Activated T-helper 2 cell treated with anti-CD3 and anti-CD28 coated beads, Interferon-gamma antibody, Interleukin-2, Interleukin-4, amounts not matched to agents 10 μg/mL and 5 μg/mL and 100 μg/mL, durations not matched to agents 14 hours and 24 hours and 36 hours (primary cell): ENCODE measurements around the gene DNAJC8. TPM values are rescaled to one million over a fixed set of nuclear protein-coding genes. Genes with fewer than 3 reads are reported as not detected.
A peak's percentile ranks its signal among the peaks of the same experiment; 100 is the strongest.

Experiments used
- DNase-seq: peaks from one replicate; pipeline ENCODE4 v3.0.0; 2021; ENCODE audit warnings: low spot score
- H3K27ac Mint-ChIP-seq: one replicate; pipeline ENCODE4 v1.8.0; 2021; ENCODE audit warnings: mixed read lengths
- H3K27me3 Mint-ChIP-seq: one replicate; pipeline ENCODE4 v1.8.0; 2021; ENCODE audit warnings: low read depth, mixed read lengths
- H3K36me3 Mint-ChIP-seq: one replicate; pipeline ENCODE4 v1.8.0; 2021; ENCODE audit warnings: low read depth, mixed read lengths
- H3K4me1 Mint-ChIP-seq: one replicate; pipeline ENCODE4 v1.8.0; 2021; ENCODE audit warnings: low read depth, mixed read lengths
- H3K4me3 Mint-ChIP-seq: one replicate; pipeline ENCODE4 v1.8.0; 2021; ENCODE audit warnings: low read depth, mild to moderate bottlenecking, moderate library complexity, mixed read lengths
- H3K9me3 Mint-ChIP-seq: one replicate; pipeline ENCODE4 v1.8.0; 2021; ENCODE audit warnings: mixed read lengths
- intact Hi-C: fragments of 100-400 bp; cut with micrococcal nuclease; formaldehyde crosslinking; loops from one replicate; pipeline ENCODE4 v1.15.1; 2023
- total RNA-seq: library from RNA; stranded (reverse); gene quantifications from 2 replicates; pipeline ENCODE4 v1.2.3, GENCODE V29; 2022

DNAJC8 gene, protein sequence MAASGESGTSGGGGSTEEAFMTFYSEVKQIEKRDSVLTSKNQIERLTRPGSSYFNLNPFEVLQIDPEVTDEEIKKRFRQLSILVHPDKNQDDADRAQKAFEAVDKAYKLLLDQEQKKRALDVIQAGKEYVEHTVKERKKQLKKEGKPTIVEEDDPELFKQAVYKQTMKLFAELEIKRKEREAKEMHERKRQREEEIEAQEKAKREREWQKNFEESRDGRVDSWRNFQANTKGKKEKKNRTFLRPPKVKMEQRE
- 96.2 and 98.9 TPM in 2 replicates for total RNA-seq

GRCh38 chr1:28232558-28233263 lies at the start of gene DNAJC8:
Gene DNAJC8, minus strand, starts transcription at chr1:28233029. Its CDS starts 31 bp downstream, at chr1:28232998.
- H3K27me3 Mint-ChIP-seq: no peaks in the 10 kb centered on the region
- DNase-seq: peak; percentile 91
- intact Hi-C loops: no loop called here
- peak within 1 kb of the TSS; percentile 94 for H3K27ac Mint-ChIP-seq
- H3K4me1 Mint-ChIP-seq: peaks cover 13% of the 10 kb centered on the region
- H3K4me3 Mint-ChIP-seq: peak within 1 kb of the TSS; percentile 96
- H3K36me3 Mint-ChIP-seq: peaks cover 21% of the 10 kb centered on the region
- H3K9me3 Mint-ChIP-seq: no peaks in the 10 kb centered on the region

GRCh38 chr1:28281608-28282425 lies 49.0 kb upstream of the DNAJC8 start:
- Mint-ChIP-seq H3K9me3 (no peaks in the 10 kb centered on the region), H3K36me3 (peaks cover 18% of the 10 kb centered on the region), H3K27ac (no peak overlapping the region), H3K27me3 (no peaks in the 10 kb centered on the region), H3K4me3 (no peak overlapping the region), H3K4me1 (peaks cover 5% of the 10 kb centered on the region)
- DNase-seq: no peak
- intact Hi-C loops: no loop called here

DNA sequence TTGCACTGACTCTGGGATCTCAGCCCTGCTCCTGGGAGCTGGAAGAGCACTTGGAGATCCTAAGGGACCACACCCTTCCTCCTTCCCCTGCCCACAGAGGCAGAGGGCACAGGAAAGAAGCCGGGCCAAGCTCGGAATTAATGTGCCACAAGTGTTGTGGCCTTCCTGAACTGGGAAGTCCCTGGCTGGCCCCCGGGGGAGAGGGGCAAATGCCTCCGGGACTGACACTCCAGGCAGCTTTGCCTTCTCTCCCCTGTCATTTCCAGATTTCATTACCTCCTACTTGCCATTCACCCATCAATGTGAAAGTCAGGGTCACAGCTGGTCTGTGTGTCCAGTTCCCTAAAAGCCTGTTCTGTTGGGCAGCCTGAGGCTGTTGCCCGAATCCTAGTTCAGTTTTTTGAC lies 48.1 kb upstream of the DNAJC8 start:
- DNase-seq: no peak
- H3K4me3 Mint-ChIP-seq: no peak overlapping the region
- no peaks in the 10 kb centered on the region for H3K27me3 Mint-ChIP-seq
- no peak overlapping the region for H3K27ac Mint-ChIP-seq
- intact Hi-C loops: no loop called here
- H3K9me3 Mint-ChIP-seq: no peaks in the 10 kb centered on the region
- peaks cover 5% of the 10 kb centered on the region for H3K4me1 Mint-ChIP-seq
- H3K36me3 Mint-ChIP-seq: peaks cover 18% of the 10 kb centered on the region

DNA sequence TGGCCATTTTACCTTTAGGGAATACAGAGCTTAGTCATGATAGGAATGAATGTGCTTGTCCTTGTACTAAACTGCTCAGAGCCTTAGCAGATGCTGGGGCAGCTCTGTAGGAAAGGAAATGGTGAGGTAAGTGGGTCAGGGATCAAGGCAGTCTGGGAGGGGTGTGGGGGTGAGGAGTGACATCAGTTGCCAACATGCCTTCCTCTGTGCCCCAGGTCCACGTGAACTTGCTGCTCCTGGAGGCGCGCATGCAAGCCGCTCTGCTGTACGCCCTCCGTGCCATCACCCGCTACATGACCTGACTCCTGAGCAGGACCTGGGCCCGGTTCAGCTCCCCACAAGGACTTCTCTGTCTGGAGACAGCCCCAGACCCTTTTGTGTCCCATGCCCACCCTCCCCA lies 47.7 kb upstream of the DNAJC8 start:
- no peak for DNase-seq
- H3K4me3 Mint-ChIP-seq: no peak overlapping the region
- no peaks in the 10 kb centered on the region for H3K27me3 Mint-ChIP-seq

DNA sequence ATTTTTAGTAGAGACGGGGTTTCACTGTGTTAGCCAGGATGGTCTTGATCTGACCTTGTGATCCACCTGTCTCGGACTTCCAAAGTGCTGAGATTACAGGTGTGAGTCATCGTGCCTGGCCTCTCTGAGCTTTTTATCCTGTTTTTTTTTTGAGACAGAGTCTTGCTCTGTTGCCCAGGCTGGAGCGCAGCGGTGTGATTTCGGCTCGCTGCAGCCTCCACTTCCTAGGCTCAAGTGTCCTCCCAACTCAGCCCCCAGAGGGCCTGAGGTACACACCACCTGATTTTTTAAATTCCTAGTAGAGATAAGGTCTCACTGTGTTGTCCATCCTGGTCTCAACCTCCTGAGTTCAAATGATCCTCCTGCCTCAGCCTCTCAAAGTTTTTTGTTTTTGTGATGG lies 46.9 kb upstream of the DNAJC8 start:
- intact Hi-C loops: no loop called here
- no peak overlapping the region for H3K27ac Mint-ChIP-seq
- no peaks in the 10 kb centered on the region for H3K27me3 Mint-ChIP-seq
- no peak overlapping the region for H3K4me3 Mint-ChIP-seq
- no peaks in the 10 kb centered on the region for H3K9me3 Mint-ChIP-seq
- H3K36me3 Mint-ChIP-seq: peaks cover 25% of the 10 kb centered on the region
- DNase-seq: no peak
- peaks cover 5% of the 10 kb centered on the region for H3K4me1 Mint-ChIP-seq

More for the DNA sequence above, 47.7 kb upstream of the DNAJC8 start:
- Mint-ChIP-seq H3K36me3 (peaks cover 18% of the 10 kb centered on the region), H3K4me1 (peaks cover 5% of the 10 kb centered on the region), H3K27ac (no peak overlapping the region), H3K9me3 (no peaks in the 10 kb centered on the region)
- intact Hi-C loops: no loop called here

DNA sequence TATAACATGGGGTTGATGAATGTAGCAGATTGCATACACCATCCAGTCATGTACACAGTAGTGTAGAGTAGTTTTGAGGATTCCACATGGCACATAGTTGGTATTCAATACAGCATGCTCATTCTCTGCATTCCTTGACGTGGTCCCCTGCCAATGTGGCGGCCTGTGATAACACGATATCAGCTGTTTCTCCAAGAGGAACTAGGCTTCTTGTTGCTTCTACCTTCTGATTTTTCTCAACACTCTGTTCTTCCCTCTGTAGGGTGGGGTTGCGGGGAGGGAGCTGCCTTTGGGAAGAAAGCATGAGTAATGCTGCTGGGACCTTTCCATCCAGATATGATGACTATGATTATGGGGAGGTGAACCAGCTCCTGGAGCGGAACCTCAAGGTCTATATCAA lies 45.9 kb upstream of the DNAJC8 start:
- Mint-ChIP-seq H3K4me1 (peaks cover 5% of the 10 kb centered on the region), H3K4me3 (no peak overlapping the region), H3K36me3 (peaks cover 25% of the 10 kb centered on the region), H3K27ac (no peak overlapping the region), H3K27me3 (no peaks in the 10 kb centered on the region), H3K9me3 (no peaks in the 10 kb centered on the region)
- no peak for DNase-seq
- intact Hi-C loops: no loop called here

DNA sequence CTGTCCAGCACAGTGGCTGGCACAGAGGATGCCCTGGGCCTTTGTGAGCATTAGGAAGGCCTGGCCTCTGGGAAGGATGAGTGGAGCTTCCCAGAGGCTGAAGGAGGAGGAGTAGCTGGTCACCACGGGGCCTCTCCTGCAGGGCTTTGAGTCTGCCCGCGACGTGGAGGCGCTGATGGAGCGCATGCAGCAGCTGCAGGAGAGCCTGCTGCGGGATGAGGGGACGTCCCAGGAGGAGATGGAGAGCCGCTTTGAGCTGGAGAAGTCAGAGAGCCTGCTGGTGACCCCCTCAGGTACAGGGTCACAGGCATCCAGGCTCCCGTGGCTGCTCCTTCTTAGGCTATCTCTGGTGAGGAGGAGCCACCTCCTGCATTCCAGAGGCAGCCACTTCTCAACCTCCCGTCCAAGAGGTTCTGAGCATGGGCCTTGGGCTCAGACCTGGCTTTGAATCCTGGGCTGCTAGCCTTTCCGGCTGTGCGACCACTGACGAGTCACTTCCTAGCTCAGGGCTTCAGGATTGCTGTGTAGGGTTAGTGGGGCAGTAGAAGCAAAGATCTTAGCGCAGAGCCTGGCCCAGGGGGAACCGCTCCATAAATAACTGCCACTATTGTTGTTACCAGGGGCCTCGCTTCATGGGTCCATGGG lies 40.5 kb upstream of the DNAJC8 start:
- Mint-ChIP-seq H3K36me3 (peaks cover 25% of the 10 kb centered on the region), H3K4me3 (no peak overlapping the region), H3K4me1 (no peaks in the 10 kb centered on the region), H3K27me3 (no peaks in the 10 kb centered on the region), H3K27ac (no peak overlapping the region), H3K9me3 (no peaks in the 10 kb centered on the region)
- intact Hi-C loops: no loop called here
- DNase-seq: no peak

- Mint-ChIP-seq H3K36me3 (peaks cover 19% of the 10 kb centered on the region), H3K27ac (no peak overlapping the region), H3K27me3 (no peaks in the 10 kb centered on the region), H3K9me3 (no peaks in the 10 kb centered on the region), H3K4me1 (peaks cover 3% of the 10 kb centered on the region), H3K4me3 (no peak overlapping the region)
- intact Hi-C loops: no loop called here
- DNase-seq: no peak
Observed at GRCh38 chr1:28272215-28272852, 39.5 kb upstream of the DNAJC8 start.

DNA sequence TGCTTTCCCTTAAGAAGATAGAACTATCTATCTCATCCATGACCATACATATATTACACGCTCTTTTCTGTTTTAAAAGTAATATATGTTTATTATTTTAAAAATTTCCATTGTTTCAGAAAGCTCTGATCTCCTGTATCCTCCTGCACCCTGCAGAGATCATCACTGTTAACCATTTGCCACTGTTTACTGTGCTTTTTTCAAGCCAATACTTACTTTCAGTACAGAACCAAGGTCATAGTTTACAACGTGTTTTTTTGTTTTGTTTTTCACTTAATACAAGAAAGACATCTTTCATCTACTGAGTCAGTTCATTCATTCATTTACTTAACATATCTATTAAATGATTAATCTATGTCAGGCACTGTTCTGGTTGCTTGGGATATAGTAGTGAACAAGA lies 36.7 kb upstream of the DNAJC8 start:
- Mint-ChIP-seq H3K4me3 (no peak overlapping the region), H3K9me3 (no peaks in the 10 kb centered on the region), H3K4me1 (peaks cover 3% of the 10 kb centered on the region), H3K27ac (no peak overlapping the region), H3K36me3 (peaks cover 13% of the 10 kb centered on the region), H3K27me3 (no peaks in the 10 kb centered on the region)
- intact Hi-C loops: no loop called here
- DNase-seq: no peak

- H3K4me1 Mint-ChIP-seq: peaks cover 3% of the 10 kb centered on the region
Observed at GRCh38 chr1:28267633-28268032, 34.8 kb upstream of the DNAJC8 start.

DNA sequence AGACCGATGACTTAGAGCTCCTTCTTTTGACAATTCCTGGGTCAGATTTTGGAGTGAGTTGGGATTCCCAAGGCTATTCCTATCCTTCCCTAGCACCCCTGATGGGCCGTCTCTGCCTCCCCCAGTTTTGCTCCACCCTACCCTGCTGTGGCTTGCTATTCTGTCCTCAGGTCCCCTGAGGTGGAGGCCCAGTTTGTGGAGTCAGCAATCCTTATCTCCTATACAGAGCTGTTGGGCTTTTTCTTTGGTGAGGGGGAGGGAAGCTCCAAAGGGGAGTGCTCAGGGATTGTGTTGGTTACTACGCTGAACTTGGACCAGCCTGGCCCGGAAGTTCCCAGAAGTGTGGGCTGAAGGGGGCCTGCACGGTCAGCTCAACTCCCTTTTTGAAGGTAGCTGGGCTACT lies 34.1 kb upstream of the DNAJC8 start:
- H3K9me3 Mint-ChIP-seq: no peaks in the 10 kb centered on the region
- peaks cover 10% of the 10 kb centered on the region for H3K36me3 Mint-ChIP-seq
- peaks cover 3% of the 10 kb centered on the region for H3K4me1 Mint-ChIP-seq
- no peak overlapping the region for H3K4me3 Mint-ChIP-seq
- DNase-seq: no peak
- intact Hi-C loops: no loop called here
- no peaks in the 10 kb centered on the region for H3K27me3 Mint-ChIP-seq
- H3K27ac Mint-ChIP-seq: no peak overlapping the region

More at GRCh38 chr1:28267633-28268032, 34.8 kb upstream of the DNAJC8 start:
- no peaks in the 10 kb centered on the region for H3K27me3 Mint-ChIP-seq
- no peaks in the 10 kb centered on the region for H3K9me3 Mint-ChIP-seq
- DNase-seq: no peak
- intact Hi-C loops: no loop called here
- H3K36me3 Mint-ChIP-seq: peaks cover 10% of the 10 kb centered on the region
- no peak overlapping the region for H3K27ac Mint-ChIP-seq
- H3K4me3 Mint-ChIP-seq: no peak overlapping the region

- Mint-ChIP-seq H3K36me3 (peaks cover 10% of the 10 kb centered on the region), H3K4me3 (no peak overlapping the region)
- intact Hi-C loops: no loop called here
Observed at GRCh38 chr1:28265577-28265976, 32.7 kb upstream of the DNAJC8 start.

More at GRCh38 chr1:28265577-28265976, 32.7 kb upstream of the DNAJC8 start:
- no peak overlapping the region for H3K27ac Mint-ChIP-seq
- H3K27me3 Mint-ChIP-seq: no peaks in the 10 kb centered on the region
- no peaks in the 10 kb centered on the region for H3K9me3 Mint-ChIP-seq
- H3K4me1 Mint-ChIP-seq: peaks cover 12% of the 10 kb centered on the region
- no peak for DNase-seq
